Stomach (tissue), 4 donors: ENCODE measurements around the gene NT5C1B.

Experiments
- CTCF ChIP-seq, 7 experiments: fragments of 450-650 bp in 4 of 7; fragments of 200-600 bp in 3 of 7; sonication (generic) in 3 of 7; IDR thresholded peaks; one replicate each; pipeline ENCODE4 v1.5.1; 2016 to 2019; ENCODE audit warnings: antibody characterized with exemption in 7 of 7, control low read depth in 2 of 7, mild to moderate bottlenecking in 1 of 7
- POLR2A ChIP-seq, 4 donors: fragments of 450-650 bp; IDR thresholded peaks; one replicate each; pipeline ENCODE4 v1.6.1; 2016; ENCODE audit warnings: antibody characterized with exemption in 4 of 4, control low read depth in 2 of 4, mild to moderate bottlenecking in 1 of 4, moderate library complexity in 1 of 4
- POLR2AphosphoS5 ChIP-seq, 3 donors: sonication (generic); formaldehyde crosslinking; IDR thresholded peaks; one replicate each; pipeline ENCODE4 v1.6.1; 2016; ENCODE audit warnings: antibody characterized with exemption in 3 of 3

DNA sequence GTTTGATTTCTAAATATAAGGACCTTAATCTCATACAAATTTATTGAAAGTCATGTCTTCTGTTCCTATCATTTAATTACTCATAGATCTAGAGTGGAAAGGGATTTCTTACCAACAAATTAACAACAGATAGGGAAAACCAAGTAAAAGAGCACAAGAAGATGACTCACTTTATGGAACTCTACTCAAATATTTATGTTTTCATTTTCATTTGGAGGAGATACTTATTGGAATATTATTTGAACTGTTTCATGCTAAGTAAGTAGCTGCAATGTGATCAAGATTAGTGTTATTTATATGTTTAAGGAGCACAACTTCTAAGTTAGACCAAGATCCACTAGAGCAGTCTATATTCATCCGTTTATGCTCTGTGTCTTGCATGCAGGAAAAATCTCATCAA is 1.3 kb downstream of the NT5C1B start:
- TF ChIP-seq CTCF (IDR thresholded peaks at IDR 0.05), result no peak
- TF ChIP-seq POLR2A (IDR thresholded peaks at IDR 0.05), result no peak
- TF ChIP-seq POLR2AphosphoS5 (IDR thresholded peaks at IDR 0.05), result no peak
